Measurements from ENCODE around the gene B3GNT3. TPM values are rescaled to one million over a fixed set of nuclear protein-coding genes. Genes with fewer than 3 reads are reported as not detected.

The B3GNT3 gene
- total and polyA plus RNA-seq, 9 of the 15 experiments (the other 6 are each of a cell fraction or from before 2014, with no cell fraction given), result 0.06 to 0.11 (median 0.07) TPM; not detected in 6

- TF ChIP-seq ATF2 (CRISPR knock-in tag; IDR thresholded peaks at IDR 0.05) (no peak), KDM5B (IDR thresholded peaks at IDR 0.05; ENCODE audit: insufficient replicate concordance, low read depth, low read length) (peak; percentile 60), NR2C2 (CRISPR knock-in tag; IDR thresholded peaks at IDR 0.05) (no peak), NR2C2 (tag; IDR thresholded peaks at IDR 0.05) (no peak), MNT (conservative IDR thresholded peaks at IDR 0.05) (peak in 1 of 2 experiments; percentile 39; a peak in 1 of 4 replicates), ARNT (IDR thresholded peaks at IDR 0.05) (peak in 1 of 2 experiments; percentile 81; a peak in 1 of 4 replicates), CXXC5 (CRISPR knock-in tag; IDR thresholded peaks at IDR 0.05) (peak; percentile 78), STAG1 (CRISPR knock-in tag; IDR thresholded peaks at IDR 0.05; ENCODE audit: borderline replicate concordance) (no peak), HLTF (IDR thresholded peaks at IDR 0.05) (no peak), SP2 (IDR thresholded peaks at IDR 0.05; ENCODE audit: extremely low read depth, low read depth, low read length, poor library complexity, severe bottlenecking) (peak; percentile 72), FOXJ2 (tag; IDR thresholded peaks at IDR 0.05) (no peak)
- TF ChIP-seq, protein P1, sequence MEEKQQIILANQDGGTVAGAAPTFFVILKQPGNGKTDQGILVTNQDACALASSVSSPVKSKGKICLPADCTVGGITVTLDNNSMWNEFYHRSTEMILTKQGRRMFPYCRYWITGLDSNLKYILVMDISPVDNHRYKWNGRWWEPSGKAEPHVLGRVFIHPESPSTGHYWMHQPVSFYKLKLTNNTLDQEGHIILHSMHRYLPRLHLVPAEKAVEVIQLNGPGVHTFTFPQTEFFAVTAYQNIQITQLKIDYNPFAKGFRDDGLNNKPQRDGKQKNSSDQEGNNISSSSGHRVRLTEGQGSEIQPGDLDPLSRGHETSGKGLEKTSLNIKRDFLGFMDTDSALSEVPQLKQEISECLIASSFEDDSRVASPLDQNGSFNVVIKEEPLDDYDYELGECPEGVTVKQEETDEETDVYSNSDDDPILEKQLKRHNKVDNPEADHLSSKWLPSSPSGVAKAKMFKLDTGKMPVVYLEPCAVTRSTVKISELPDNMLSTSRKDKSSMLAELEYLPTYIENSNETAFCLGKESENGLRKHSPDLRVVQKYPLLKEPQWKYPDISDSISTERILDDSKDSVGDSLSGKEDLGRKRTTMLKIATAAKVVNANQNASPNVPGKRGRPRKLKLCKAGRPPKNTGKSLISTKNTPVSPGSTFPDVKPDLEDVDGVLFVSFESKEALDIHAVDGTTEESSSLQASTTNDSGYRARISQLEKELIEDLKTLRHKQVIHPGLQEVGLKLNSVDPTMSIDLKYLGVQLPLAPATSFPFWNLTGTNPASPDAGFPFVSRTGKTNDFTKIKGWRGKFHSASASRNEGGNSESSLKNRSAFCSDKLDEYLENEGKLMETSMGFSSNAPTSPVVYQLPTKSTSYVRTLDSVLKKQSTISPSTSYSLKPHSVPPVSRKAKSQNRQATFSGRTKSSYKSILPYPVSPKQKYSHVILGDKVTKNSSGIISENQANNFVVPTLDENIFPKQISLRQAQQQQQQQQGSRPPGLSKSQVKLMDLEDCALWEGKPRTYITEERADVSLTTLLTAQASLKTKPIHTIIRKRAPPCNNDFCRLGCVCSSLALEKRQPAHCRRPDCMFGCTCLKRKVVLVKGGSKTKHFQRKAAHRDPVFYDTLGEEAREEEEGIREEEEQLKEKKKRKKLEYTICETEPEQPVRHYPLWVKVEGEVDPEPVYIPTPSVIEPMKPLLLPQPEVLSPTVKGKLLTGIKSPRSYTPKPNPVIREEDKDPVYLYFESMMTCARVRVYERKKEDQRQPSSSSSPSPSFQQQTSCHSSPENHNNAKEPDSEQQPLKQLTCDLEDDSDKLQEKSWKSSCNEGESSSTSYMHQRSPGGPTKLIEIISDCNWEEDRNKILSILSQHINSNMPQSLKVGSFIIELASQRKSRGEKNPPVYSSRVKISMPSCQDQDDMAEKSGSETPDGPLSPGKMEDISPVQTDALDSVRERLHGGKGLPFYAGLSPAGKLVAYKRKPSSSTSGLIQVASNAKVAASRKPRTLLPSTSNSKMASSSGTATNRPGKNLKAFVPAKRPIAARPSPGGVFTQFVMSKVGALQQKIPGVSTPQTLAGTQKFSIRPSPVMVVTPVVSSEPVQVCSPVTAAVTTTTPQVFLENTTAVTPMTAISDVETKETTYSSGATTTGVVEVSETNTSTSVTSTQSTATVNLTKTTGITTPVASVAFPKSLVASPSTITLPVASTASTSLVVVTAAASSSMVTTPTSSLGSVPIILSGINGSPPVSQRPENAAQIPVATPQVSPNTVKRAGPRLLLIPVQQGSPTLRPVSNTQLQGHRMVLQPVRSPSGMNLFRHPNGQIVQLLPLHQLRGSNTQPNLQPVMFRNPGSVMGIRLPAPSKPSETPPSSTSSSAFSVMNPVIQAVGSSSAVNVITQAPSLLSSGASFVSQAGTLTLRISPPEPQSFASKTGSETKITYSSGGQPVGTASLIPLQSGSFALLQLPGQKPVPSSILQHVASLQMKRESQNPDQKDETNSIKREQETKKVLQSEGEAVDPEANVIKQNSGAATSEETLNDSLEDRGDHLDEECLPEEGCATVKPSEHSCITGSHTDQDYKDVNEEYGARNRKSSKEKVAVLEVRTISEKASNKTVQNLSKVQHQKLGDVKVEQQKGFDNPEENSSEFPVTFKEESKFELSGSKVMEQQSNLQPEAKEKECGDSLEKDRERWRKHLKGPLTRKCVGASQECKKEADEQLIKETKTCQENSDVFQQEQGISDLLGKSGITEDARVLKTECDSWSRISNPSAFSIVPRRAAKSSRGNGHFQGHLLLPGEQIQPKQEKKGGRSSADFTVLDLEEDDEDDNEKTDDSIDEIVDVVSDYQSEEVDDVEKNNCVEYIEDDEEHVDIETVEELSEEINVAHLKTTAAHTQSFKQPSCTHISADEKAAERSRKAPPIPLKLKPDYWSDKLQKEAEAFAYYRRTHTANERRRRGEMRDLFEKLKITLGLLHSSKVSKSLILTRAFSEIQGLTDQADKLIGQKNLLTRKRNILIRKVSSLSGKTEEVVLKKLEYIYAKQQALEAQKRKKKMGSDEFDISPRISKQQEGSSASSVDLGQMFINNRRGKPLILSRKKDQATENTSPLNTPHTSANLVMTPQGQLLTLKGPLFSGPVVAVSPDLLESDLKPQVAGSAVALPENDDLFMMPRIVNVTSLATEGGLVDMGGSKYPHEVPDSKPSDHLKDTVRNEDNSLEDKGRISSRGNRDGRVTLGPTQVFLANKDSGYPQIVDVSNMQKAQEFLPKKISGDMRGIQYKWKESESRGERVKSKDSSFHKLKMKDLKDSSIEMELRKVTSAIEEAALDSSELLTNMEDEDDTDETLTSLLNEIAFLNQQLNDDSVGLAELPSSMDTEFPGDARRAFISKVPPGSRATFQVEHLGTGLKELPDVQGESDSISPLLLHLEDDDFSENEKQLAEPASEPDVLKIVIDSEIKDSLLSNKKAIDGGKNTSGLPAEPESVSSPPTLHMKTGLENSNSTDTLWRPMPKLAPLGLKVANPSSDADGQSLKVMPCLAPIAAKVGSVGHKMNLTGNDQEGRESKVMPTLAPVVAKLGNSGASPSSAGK (IDR thresholded peaks at IDR 0.05), result no peak
Measured at GRCh38 chr19:17747205-17748098, 47.5 kb upstream of the B3GNT3 start (continued).

Data from K562 (cell line).